GM21786 (cell line): Measurements from ENCODE around the gene TUT7.
"Not testable (repeated sequence)": the region's sequence is repeated elsewhere in the genome, so short reads cannot be mapped to it uniquely, and the experiment has no call there.

Experiments used
- ATAC-seq: cut with Tn5 transposase; IDR thresholded peaks from one replicate; pipeline ENCODE4 v1.9.1; 2021; ENCODE audit not compliant: unreplicated experiment

Gene TUT7

DNA sequence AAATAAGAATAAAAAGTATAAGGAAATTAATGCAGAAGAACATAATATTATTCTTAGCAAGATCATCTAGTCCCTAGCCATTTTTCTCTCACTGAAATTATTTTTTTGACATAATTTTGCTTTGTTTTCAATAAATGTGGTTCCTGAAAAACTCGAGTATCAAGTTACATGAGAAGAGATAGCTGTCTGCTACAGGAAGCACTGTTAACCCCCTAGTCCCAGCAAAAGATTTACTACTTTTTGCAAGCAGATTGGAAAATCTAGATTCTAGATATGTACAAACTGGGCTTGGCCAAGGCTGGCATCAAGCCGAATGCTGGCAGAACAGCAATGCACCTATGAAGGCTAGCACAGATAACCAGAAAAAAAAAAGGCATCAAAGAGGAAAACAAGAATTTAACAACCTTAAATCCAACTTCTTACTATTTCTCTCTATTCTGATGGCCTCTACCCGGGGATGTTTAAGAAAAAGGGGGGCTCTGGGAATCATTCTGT lies 49.9 kb downstream of the TUT7 start:
- ATAC-seq: no peak

DNA sequence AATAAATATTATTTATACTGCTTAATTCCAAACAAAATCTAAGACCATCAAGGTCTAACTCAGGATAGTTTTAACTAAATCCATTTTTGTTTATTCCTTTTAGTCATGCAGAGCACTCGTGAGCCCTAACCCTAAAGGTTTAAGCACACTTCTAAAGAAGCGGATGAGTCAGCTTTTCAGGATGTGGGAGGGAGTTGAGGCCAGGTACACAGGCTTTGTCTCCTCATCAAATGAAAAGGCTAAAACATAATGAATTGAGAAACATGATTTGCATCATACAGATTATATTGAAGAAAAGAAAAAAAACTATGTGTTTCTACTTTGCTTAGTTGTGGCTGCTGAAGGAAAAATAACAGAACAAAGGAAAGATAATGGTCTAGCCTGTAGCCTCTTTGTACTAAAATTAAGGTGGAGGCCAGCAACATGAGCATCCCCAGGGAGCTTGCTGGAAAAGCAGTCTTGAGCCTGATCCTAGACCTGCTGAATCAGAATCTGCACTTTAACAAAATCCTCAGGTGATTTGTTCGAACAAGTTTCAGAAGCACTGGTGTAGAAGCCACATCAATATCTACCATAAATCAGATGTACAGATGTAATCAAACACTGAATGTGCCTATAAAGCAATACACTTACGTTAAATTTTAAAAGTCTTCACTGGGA lies 50.8 kb downstream of the TUT7 start:
- ATAC-seq: no peak

DNA sequence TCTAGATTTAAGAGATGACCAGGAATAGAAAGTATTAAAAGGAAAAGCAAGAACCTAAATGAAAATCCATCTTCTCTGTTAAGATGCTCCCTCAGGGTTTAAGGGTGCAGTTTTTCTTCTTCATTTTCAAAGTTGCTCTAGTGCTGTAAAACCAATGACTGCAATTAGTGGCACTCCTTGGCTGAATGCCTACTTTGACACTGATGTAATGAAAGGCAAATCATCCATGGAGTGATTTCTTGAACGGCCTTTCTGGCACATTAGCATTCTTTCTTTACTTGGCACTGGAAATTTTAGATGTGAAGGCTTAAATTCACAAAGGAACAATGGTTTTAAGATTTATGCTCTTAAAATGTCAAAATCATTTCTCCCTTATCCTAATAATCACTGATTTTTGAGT lies 52.5 kb downstream of the TUT7 start:
- no peak for ATAC-seq

DNA sequence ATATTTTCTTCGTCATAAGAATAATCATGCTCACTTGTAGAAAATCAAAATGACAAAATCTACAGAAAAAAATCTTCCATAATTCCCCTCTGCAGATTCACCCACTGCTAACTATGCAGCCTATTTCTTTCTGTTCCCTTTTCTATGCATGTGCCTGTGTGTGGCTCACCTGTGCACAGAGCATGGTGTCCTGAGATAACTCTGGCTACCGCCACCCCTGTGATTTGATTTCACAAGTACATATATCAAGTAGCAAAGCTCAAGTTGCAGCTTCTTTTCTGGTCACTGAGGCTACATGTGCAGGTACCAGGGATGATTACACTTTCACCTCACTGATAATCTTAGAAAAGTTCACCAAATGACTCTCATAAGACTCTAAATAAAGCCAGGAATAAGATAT lies 53.5 kb downstream of the TUT7 start:
- no peak for ATAC-seq

DNA sequence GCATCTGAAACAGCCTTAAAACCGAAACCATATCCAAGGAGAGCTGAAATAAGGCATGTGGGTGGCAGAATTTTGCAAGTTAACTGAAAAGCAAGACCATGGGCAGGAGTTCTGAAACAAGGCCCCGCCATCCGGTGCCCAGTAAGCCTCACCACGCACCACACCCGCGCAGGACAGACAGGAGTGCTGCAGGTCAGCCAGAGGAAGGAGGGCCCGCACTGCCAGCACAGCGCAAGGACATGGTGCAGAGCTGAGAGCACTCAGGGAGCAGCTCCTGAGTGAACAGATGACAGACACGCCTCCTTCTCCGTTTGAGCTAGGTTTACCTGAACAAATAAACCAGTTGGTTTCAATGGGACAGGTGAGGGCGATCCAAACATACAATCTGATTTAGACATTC lies 55.3 kb downstream of the TUT7 start:
- ATAC-seq: no peak

DNA sequence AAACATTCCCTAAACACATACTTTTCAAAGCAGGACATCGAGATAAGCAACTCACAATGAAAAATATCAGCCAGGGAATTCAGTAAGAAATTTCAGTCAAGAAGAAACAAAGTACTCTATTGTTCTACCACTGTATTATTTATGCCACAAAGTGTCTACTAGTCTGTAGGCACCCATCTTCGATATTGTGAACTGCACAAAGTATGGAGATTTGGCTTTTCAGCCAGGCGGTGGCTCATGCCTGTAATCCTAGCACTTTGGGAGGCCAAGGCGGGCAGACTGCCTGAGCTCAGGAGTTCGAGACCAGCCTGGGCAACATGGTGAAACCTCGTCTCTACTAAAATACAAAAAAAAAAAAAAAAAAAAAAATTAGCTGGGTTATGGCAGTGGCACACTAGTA lies 63.9 kb downstream of the TUT7 start:
- not testable (repeated sequence) for ATAC-seq

DNA sequence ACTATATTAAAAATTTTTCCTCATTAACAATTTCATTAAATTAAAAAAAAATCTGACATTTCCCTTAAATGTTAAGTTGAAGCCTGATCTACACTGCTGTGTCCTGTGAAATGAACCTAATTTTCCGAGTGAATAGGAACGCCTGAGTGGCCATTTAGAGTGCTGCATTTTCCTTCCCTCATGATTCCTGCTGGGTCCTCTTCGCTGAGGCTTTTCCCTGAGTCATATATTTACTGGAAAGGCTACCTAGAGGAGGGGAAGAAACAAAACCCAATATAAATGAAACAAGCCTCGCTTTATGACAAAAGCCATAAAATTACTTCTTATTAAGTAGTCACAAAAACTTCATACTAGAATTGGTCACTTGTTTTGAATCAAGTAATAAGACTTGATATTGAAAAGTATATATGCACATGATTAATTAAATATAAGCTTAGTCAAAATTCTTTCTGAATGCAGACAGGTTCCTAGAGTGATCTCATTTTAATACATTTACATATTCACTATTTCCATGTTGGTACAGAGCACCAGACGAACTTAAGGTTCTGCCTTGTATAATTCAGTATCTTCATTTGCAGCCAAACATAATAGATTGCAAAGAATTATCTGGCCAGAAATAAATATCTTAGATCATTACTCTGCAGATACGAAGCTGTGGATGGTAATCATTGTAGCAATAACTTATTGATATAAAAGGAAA lies 65.6 kb downstream of the TUT7 start:
- ATAC-seq: no peak

DNA sequence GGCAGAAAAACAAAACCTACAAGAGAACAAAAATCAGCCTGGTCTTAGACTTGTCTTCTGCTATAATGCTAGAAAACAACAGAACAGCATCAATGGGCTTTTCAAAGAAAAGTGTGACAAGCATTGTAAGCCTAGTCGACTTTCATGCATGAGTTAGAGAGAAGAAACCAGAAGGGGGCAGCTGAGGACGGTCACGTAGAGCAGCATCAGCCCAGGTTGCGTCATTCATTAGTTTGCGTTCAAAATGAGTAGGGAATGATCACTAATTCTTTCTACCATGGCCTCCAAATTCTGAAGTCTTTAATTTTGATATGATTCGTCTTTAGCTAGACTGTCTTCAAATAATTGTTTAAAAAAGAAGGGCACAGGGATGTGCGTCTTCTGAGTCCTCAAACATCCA lies 67.2 kb downstream of the TUT7 start:
- no peak for ATAC-seq

DNA sequence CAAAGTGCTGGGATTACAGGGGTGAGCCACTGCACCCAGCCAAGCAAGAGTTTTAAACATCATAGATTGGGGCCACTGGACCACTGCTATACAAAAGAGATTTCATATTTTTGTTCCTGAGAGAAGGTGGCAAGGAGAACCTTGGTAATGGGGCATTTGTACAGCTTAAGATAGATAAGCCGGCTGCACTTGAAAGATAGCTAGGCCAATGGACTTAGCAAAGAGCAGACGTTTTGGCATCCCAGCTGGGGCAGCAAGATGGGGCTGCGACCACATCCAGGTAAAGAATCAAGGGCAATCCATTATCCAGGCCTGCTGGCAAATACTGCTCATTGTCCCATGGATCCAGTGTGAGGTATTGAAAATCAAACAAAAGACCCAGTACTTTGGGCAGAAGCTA lies 67.9 kb downstream of the TUT7 start:
- ATAC-seq: no peak

DNA sequence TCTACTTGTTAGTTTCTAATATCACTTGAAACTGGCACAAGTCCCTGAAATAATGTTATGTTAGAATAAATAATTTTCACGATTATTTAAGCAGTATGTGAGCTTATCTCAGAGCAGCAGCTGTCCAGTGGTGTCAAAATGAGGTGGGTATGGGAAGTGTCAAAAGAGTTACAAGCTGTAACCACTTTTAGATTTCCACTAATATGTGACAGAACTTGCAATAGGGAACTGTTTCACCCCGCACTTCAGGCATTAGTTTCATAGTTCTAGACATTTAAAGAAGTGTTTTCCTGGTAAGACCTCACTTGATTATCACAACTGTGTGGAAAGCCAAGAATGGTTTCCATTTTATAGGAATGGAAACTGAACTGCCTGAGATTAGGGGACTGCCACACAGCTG lies 68.9 kb downstream of the TUT7 start:
- no peak for ATAC-seq

DNA sequence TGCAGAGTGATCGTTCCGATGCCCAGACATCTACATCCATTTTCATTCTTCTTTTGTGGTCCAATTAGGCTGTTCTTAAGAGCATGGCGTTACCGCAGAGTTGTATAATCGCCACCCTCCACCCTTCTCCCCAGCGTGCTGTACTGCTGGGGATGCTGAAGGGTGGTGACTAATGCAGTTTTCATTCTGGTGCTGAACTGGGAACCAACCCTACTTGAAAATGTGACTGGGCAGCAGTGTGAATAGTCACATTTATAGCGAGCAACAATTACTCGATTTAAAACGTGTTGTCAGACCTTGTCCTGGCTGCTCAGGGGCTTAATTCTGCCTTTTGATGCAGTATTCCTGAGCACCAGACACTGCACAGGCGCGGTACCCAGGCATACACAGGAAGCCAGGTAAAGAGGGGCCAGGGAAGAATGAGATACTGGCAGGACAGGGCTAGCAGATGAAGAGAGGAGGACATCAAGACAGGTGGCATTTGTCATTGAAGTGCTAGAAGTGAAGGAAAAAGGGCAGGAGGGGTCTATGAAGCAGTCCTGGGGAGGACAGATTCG lies 71.2 kb downstream of the TUT7 start:
- ATAC-seq: peak; percentile 12

DNA sequence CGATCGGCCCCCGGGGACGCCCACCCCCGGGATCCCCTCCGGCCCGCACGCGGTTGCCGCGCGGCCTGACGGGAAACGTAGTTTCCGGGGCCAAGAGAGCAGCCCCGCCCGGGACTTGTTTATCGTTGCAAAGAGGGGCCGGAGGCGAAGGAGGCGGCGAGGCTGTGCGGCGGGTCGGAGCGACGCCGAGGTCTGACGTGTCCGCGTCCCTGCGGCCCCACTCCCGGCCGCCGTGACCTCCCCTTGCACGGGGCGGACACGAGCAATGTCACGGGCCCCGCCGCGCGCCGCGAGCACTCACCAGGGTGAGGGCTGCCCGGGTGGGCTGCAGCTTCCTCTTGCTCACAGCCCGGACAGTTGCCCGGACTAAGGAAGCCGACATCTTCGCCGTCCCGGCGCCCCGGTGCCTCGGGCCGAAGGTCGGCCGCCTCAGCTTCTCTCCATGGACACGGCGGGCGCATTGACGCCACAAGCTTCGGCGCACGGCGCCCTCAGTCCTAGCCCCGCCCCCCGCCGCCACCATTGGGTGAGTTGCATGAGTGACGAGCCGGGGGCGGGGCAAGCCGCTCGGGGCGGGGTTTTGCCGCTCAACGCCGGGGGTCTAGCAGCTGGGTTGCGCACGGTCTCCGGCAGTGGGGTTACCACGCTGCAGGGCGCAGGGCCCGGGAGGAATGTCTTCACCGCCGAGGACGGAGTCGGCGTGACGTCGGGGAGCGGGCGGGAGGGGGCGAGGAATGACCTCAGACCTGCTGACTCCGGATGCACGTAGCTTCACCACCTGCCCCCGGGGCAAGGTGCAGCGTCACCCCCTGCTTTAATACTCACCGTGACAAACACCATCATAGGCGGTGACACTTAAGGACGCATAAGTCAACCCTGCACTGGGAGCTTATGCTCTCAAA lies 71.9 kb downstream of the TUT7 start, which contains the start of gene ISCA1:
Gene ISCA1, minus strand, starts transcription at position 462 of the 902 bp plus-strand sequence. Its CDS starts 80 bp downstream, at position 382.
- peak; percentile 81 for ATAC-seq

DNA sequence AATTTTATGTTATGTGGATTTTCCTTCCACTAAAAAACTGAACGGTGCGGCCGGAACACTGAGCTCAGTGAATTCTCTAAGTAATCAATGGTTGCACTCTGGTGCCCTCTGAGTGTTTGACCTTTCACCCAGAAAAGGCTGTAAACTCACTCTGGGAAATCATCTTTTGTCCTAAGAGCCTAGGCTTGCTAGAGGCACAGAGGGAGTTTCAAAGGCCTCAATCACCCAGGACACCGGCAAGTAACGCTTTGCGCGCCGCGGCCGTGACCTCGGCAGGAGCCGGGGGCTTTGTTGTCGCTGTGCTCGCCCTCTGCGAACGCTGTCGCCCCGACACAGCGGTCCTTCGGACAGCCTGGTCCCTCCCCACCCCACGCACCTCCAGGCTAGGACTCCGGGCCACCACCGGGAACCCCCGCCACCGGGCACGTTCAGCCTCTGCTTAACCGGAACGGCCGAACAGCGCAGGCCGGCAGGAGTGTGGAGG lies 72.6 kb downstream of the TUT7 start:
- peak; percentile 27 for ATAC-seq

DNA sequence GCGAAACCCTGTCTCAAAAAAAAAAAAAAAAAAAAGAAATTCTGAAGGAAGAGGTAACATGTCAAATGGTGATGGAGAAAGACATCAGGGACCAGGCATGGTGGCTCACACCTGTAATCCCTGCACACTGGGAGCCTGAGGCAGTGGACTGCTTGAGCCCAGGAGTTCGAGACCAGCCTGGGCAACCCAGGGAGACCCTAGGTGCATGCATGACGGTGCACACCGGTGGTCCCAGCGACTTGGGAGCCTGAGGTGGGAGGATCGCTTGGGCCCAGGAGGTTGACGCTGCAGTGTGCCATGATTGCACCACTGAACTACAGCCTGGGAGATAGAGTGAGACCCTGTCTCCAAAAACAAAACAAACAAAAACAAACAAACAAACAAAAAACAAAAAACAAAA lies 73.6 kb downstream of the TUT7 start:
- no peak for ATAC-seq

DNA sequence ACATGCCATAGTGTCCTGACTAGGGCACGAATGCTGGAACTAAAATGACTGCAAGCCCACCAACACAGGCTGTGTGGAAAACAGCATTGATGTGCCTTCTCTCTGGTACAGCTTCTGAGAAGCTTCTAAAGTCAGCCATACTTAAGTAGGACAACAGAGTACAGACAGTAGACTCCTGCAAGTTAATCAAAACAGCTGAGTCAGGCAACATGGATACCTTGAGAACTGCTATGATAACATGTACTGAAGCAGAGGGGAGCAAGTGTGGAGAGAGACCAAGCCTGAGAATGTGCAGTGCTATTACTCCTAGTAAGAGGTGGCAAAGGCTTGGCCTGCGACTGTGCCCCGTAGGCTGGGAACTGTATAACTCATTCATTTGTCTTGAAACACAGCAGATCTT lies 74.4 kb downstream of the TUT7 start:
- ATAC-seq: no peak

DNA sequence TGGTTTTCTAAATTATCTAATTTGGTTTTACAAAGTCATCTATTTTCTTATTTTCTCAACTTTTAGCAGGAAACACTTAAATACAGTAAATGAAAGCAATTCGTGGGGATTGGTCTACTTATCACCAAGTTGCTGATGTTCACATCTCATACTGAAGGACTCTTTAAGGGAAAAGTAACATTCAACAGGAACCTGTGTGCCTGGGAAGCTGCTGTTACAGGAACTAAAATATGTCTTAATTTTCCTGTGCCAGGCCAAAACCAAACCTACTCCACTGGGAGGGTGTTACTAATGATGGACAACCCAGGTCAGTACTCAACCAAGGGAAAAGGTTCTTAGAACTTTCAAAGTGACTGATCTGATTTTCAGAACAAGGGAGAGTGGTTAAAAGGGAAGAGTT lies 77.1 kb downstream of the TUT7 start:
- ATAC-seq: no peak

DNA sequence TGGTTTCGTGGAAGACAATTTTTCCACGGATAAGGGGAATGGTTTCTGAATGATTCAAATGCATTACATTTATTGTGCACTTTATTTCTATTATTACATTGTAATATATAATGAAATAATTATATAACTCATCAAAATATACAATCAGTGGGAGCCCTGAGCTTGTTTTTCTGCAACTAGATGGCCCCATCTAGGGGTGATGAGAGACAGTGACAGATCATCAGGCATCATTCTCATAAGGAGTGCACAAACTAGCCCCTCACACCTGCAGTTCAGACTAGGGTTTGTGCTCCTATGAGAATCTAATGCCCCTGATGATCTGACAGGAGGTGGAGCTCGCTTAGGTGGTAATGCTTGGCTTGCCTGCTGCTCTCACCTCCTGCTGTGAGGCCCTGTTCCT lies 78.2 kb downstream of the TUT7 start:
- no peak for ATAC-seq

DNA sequence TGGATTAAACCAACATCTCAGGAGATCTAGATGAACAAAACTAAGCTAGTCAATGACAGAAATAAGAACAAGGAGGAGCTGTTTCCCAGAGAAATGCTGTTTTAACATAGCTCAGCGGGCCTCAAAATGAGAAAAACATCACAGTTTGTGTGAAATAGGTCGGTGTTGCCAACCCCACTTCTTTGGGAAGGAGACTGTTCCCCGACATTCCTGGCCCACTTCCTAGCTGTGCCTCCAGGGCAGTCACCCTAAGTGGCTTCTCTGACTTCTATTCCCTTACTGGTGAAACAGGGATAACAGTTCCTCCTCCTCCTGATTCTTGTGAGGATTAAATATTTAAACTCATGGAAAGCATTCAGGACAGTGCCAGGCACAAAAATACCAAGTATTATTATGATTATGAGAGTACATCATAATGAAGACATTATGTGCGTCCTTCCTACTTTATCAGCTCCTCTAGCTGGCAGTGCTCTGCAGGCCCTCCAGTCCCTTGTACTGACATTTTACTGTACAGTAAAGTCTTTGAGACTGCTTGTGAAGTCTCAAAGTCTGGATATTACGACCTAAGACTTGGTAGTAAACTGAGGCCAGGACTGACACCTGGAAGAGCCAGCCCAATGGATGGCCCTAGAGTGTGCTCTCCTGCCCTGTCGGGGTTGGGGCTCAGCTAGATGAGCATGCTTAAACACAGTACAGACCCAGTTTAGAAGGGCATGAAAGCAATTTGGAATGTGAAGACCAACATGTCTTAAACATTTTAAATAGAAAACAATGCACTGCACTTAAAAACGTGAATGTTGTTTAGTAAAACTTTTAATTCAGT lies 79.2 kb downstream of the TUT7 start:
- ATAC-seq: no peak

DNA sequence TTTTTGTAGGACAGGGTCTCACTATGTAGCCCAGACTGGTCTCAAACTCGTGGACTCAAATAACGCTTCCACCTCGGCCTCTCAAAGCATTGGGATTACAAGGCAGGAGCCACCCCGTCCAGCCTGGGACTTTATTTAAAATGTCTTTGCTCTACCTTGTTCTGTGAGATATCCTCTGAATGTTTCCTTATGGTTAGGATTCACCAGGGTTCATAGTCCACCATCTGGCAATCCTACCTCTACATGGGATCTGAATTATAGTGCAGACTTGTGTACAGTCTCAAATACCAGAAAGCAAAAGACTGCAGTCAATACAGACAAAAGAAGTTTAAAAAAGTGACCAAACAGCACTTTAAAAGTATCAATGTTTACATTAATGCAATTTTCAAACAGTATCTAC lies 82.0 kb downstream of the TUT7 start:
- no peak for ATAC-seq

DNA sequence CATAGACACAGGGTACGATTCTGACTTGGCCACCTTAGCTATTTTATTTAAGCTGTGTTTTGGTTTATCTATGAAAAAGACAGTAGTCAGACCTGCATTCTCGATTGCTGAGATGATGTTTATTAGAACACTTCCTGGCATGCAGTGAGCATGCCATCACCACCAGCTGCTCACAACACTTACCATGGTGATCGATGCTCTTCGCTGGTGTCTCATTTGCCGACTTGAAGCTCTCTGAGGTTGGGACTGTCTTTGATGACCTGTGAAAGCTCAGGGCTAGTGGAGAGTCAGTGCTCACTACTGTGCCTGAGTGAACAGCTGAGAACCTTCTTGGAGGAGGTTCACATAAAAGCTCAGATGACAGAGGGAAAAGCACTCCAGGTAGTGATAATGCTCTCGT lies 90.3 kb downstream of the TUT7 start:
- ATAC-seq: no peak
